ENCODE results near the gene THAP7.

Gene THAP7

DNA sequence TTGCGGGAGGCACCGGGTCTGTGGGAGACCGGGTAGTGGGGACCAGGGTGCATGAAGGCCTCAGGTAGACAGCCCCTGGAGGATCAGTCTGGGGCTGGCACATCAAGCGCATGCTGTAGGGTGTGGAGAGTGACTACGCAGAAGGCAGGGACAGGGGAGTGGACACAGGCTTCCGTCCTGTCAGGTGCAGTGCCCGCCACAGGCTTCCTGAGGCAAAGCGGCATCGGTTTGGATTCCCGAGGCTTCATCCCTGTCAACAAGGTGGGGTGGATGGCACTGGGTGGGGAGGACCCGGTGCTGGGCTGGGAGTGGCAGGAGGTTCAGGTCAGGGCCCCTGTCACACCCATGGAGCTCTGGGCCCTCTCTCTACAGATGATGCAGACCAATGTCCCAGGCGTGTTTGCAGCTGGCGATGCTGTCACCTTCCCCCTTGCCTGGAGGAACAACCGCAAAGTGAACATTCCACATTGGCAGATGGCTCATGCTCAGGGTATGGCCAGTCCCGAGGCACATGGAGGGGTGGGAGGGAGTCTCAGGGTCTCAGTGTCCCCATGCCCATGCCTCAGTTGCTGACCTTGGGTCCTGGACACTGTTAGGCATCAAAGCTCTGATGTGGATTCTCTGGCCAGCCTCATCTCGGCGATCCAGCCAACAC is 24.3 kb downstream of the THAP7 start:
- TF ChIP-seq CTCF (IDR thresholded peaks at IDR 0.05) = no peak
- TF ChIP-seq ZFX (IDR thresholded peaks at IDR 0.05; ENCODE audit: borderline replicate concordance) = no peak
- H3K27ac ChIP-seq = no peak overlapping the region

- TF ChIP-seq ZFX (IDR thresholded peaks at IDR 0.05; ENCODE audit: borderline replicate concordance) (no peak), CTCF (IDR thresholded peaks at IDR 0.05) (no peak)
- H3K27ac ChIP-seq = no peak overlapping the region
Measured at GRCh38 chr22:20977019-20977418, 24.9 kb downstream of the THAP7 start.

DNA sequence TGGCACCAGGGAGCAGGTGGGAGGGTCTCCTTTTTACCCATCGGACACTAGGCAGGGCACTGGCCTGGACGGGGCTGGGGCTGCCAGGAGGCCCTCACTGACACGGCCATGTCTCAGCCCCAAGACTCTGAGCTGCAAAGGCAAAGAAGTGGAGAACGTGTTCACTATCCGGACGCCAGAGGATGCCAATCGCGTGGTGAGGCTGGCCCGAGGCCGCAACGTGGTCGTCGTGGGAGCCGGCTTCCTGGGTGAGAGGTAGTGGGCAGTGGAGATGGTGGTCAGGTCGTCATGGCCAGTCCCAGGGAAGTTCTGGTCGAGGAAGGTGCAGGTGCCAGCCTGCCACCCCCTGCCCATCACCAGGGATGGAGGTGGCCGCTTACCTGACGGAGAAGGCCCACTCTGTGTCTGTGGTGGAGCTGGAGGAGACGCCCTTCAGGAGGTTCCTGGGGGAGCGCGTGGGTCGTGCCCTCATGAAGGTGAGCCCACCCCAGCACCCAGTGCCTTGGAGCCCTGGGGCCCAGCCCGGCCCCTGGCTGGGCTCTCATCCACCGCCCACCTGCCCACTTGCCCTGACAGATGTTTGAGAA is 25.5 kb downstream of the THAP7 start:
- no peak for TF ChIP-seq ZFX (IDR thresholded peaks at IDR 0.05; ENCODE audit: borderline replicate concordance)
- no peak for TF ChIP-seq CTCF (IDR thresholded peaks at IDR 0.05)
- H3K27ac ChIP-seq = no peak overlapping the region

- H3K27ac ChIP-seq = no peak overlapping the region
- TF ChIP-seq CTCF (IDR thresholded peaks at IDR 0.05) (no peak), ZFX (IDR thresholded peaks at IDR 0.05; ENCODE audit: borderline replicate concordance) (no peak)
Measured at GRCh38 chr22:20975541-20976290, 26.2 kb downstream of the THAP7 start.

- H3K27ac ChIP-seq = no peak overlapping the region
- TF ChIP-seq CTCF (IDR thresholded peaks at IDR 0.05) (no peak), ZFX (IDR thresholded peaks at IDR 0.05; ENCODE audit: borderline replicate concordance) (no peak)
Measured at GRCh38 chr22:20974336-20974955, 27.5 kb downstream of the THAP7 start.

DNA sequence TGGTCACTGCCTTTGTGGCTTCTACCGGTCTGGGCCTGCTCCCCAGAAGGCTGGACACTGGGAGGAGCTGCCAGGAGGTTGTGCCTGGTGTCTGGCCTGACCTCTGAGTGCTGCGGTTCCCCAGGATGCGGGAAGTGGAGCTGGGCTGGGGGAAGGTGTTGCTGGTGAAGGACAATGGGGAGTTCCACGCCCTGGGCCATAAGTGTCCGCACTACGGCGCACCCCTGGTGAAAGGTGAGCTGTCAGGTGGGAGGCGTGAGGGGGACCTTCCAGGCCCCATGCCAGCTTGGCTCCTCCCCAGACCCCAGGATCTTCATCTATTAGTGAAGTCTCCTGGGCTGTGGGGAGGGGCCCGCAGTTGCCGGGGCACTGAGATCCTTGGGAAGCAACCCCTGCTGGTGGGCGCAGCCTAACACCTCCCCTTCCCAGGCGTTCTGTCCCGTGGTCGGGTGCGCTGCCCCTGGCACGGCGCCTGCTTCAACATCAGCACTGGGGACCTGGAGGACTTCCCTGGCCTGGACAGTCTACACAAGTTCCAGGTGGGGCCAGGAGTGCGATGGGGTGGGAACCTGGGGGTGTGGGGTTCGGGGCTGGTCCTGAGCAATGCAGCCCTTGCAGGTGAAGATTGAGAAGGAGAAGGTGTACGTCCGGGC is 28.2 kb downstream of the THAP7 start:
- no peak overlapping the region for H3K27ac ChIP-seq
- TF ChIP-seq ZFX (IDR thresholded peaks at IDR 0.05; ENCODE audit: borderline replicate concordance) (no peak), CTCF (IDR thresholded peaks at IDR 0.05) (no peak)
